ENCODE data around the gene KCNK5. TPM values are rescaled to one million over a fixed set of nuclear protein-coding genes. Genes with fewer than 3 reads are reported as not detected.

KCNK5 gene
- total RNA-seq, 2 donors from 2014 or later, result 16.9 to 31.0 TPM

DNA sequence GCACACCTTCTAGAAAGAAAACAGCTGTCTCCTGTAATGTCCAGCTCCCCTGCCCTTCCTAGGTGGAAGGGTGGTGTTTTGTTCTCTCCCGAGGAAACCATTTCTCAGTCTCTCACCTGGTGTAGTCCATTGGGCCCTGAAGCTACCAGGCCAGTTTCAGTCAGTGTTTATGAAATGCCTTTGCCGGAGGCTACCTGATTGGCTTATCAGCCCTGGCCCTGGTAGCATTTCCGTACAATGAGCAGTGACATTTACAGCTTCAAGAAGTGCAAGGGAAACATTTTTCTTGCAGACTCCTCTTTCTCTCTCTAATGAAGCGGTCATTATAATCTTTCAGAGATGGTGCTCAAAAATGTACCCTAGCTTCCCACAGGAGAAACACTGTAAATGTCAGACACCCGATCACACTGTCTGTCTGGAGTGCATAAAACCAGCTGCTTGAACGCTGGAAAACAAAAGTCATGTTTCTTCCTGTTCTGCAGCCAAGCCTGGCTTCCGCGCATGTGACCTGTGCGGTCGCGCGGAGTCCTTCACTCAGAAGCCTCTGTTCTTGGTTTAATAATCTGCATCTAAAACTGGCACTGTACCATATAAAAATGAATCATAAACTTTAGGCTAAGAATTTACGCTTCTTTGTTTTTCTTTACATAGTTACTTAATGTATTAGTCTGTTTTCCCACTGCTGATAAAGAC lies 85.9 kb downstream of the KCNK5 start:
- Histone ChIP-seq H3K36me3 (replicated peaks in 1 of 2; ENCODE audit: insufficient read depth in 1 of 2, low read depth in 2 of 2) (no peaks in the 10 kb centered on the region), H3K4me1 (no peaks in the 10 kb centered on the region), H3K9me3 (no peaks in the 10 kb centered on the region), H3K4me3 (no peak overlapping the region), H3K27ac (no peak overlapping the region), H3K27me3 (no peaks in the 10 kb centered on the region)
- WGBS, 2 donors, result 77 to 78% methylated on average over 13 of the region's 13 CpGs
- intact Hi-C loops (cut with DNase I), result no loop called here
- no peak for TF ChIP-seq POLR2A (IDR thresholded peaks at IDR 0.05)
- no peak for TF ChIP-seq CTCF (IDR thresholded peaks at IDR 0.05)
- ATAC-seq (no peak), DNase-seq (no peak)

DNA sequence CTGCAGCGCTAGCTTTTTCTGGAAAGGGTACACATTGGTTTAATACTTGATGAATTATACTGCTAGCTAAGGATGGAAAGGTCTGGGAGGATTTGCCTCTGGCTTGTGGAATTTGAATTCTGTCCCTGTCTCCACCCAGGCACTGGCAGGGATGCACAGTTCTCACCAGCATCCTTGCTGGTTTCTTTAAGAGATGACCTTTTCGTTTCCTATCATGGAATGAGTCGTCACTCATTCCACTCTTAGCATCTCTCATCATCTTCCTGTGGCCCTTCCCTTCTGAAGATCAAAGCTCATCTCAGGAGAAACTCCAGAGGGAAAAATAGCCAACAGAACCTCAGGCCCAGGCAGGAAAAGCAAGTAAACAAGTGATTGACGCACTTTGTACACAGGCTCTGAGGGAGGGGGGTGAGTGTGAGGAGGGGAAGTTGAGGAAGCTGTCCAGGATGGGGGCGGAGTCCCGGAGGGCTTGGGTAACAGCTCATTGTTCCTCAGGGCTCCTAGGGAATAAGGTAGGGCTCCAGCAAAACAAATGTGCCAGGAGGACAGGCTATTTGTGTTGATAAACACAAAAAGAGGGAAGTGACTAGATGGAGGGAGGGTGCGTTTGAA lies 88.6 kb downstream of the KCNK5 start:
- TF ChIP-seq POLR2A (IDR thresholded peaks at IDR 0.05) (no peak), CTCF (IDR thresholded peaks at IDR 0.05) (no peak)
- H3K4me1 ChIP-seq, result no peaks in the 10 kb centered on the region
- H3K27ac ChIP-seq, result no peak overlapping the region
- ATAC-seq (no peak), DNase-seq (no peak)
- no peaks in the 10 kb centered on the region for H3K36me3 ChIP-seq (replicated peaks in 1 of 2; ENCODE audit: insufficient read depth in 1 of 2, low read depth in 2 of 2)
- no peak overlapping the region for H3K4me3 ChIP-seq
- intact Hi-C loops (cut with DNase I), result no loop called here
- WGBS, 2 donors, result 50 to 58% methylated on average over 7 of the region's 7 CpGs
- no peaks in the 10 kb centered on the region for H3K27me3 ChIP-seq
- no peaks in the 10 kb centered on the region for H3K9me3 ChIP-seq

Other genes starting within 250 kb of the KCNK5 start
- 1 to 10 TPM; 5.7 to 6.9 TPM for gene GLP1R, start 180.7 kb downstream of the KCNK5 start, total RNA-seq
- 10 to 100 TPM in 1 of 2 donors, 1 to 10 TPM in 1; 9.2 to 11.4 TPM for gene SAYSD1, start 114.3 kb downstream of the KCNK5 start, total RNA-seq
- gene KCNK17, start 84.9 kb upstream of the KCNK5 start, total RNA-seq, result 1 to 10 TPM; 1.6 to 2.3 TPM
- 1 to 10 TPM in 1 of 2 donors, not detected in 1; 2.9 TPM for gene KCNK16, start 93.2 kb upstream of the KCNK5 start, total RNA-seq